RPMI7951 (cell line): ENCODE results near the gene MS4A5. TPM values are rescaled to one million over a fixed set of nuclear protein-coding genes. Genes with fewer than 3 reads are reported as not detected.

ENCODE experiments used
- DNase-seq: peaks from one replicate; pipeline ENCODE4 v3.0.0-alpha.2; 2012; ENCODE audit warnings: low read depth
- total RNA-seq: library from RNA; depleted of rRNA; stranded (reverse); fragments of >200 nt; shearing (Covaris generic); gene quantifications from 2 replicates; pipeline ENCODE4 v1.2.3, GENCODE V29; 2014; rRNA removed

Gene MS4A5
- total RNA-seq, 1 experiment from 2014 or later, result not detected

DNA sequence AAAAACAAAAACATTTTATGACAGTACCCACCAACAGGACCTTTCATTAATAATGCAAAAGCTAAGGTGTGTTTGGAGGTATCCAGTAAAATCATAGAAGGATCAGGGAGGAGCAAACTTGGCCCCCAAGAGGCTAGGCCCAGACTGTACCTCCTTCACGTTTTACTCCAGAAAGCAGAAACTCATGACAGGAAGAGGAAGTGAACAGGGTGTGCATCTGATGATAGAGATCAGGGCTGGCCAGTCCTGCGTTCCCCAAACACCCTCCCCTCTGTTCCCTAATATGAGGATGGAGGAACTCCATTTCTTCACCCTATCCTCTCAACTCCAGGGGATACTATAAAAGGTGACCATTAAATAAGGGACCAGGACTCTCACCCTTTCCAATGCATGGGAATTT, 53.0 kb downstream of the MS4A5 start:
- DNase-seq, result no peak

DNA sequence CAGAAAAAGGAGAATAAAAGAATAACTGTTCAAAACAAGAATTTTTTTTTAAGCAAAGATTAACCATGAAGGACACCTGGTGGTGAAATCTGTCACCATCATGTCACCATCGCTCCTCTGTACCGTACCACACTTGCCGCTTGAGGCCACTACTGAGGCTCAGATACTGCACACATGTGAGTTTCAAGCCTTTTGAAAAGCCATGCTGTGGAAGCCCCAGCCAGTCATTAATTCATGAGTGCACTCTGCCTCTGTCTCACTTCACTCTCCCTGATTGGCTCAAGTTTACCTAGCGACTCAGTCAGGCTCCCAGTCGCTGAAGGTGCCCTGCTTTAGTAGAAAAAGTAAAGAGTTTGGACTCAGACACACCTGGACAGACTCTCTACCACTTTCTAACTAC, 56.6 kb downstream of the MS4A5 start:
- no peak for DNase-seq

DNA sequence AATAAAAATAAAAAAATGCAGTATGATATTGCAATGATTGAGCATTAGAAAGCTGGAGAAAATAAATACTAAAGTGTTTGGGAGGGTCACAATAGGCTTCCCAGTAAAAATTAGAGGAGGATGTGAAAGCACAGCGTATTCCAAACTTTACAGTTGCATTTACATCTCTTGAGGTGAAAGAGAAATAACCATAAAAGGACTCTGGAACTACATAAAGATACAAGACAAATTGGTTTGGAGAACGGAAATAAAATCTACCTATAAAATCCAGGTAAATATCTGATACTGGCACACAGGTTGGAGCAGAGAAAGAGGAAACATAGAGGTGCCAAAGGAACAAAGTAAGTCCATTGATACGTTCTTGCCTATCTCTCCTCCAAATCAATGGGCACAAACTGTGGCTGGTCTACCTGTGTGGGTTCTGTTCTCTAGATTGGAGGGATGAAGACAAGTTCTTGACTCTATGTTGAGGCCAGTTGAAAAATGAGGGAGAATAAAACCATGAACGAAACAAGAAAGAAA, 63.2 kb downstream of the MS4A5 start, which contains the start of gene MS4A12:
MS4A12 (plus strand) TSS at position 291 of the 522 bp plus-strand sequence. CDS start 4,541 bp downstream, outside the sequence.
- no peak for DNase-seq

DNA sequence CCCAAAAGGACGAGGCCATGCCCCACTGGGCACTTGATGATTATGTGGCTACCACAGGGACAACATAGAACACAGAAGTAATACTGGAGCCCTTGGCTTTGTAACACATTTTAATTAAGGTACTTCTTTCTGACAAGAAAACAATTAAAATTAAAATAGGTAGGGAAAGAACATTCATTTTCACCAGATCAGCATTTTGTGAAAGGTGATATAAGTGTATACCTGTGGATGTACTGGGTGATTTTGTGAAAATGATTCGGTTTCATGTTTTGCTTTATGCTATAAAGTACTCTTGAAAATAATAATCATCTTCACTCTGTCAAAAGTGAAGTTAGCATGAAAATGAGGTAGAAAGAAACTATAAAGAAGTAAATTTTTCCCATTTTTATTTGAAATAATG, 64.1 kb downstream of the MS4A5 start:
- DNase-seq, result no peak

Other genes with a start within 250 kb of the MS4A5 start
- not detected in 2 replicates for gene MS4A6A, start 246.5 kb upstream of the MS4A5 start, total RNA-seq
- gene MS4A4E, start 186.4 kb upstream of the MS4A5 start, total RNA-seq, result not detected in 2 replicates
- not detected in 2 replicates for gene MS4A4A, start 148.9 kb upstream of the MS4A5 start, total RNA-seq
- not detected in 2 replicates for gene MS4A6E, start 102.3 kb upstream of the MS4A5 start, total RNA-seq
- gene MS4A7, start 51.0 kb upstream of the MS4A5 start, total RNA-seq, result not detected in 2 replicates
- gene MS4A14, start 33.1 kb upstream of the MS4A5 start, total RNA-seq, result not detected in 2 replicates
- not detected in 2 replicates for gene MS4A1, start 26.3 kb downstream of the MS4A5 start, total RNA-seq
- gene MS4A12, start 63.2 kb downstream of the MS4A5 start, total RNA-seq, result not detected in 2 replicates
- not detected in 2 replicates for gene MS4A13, start 85.8 kb downstream of the MS4A5 start, total RNA-seq